Stimulated activated CD8-positive, alpha-beta memory T cell treated with anti-CD3 and anti-CD28 coated beads, Interleukin-4, amount 100 ng/mL, for 1 hour (primary cell): ENCODE data around the gene TSR3.
"Not testable (repeated sequence)": the region's sequence is repeated elsewhere in the genome, so short reads cannot be mapped to it uniquely, and the experiment has no call there.

Source experiments
- DNase-seq, 2 donors: peaks; one replicate each; pipeline ENCODE4 v3.0.0-alpha.2; 2020; ENCODE audit warnings: low read depth in 2 of 2, low spot score in 1 of 2

The TSR3 gene

GRCh38 chr16:1338855-1339675 is 12.6 kb downstream of the TSR3 start:
- no peak for DNase-seq

- no peak for DNase-seq
These were observed 13.5 kb downstream of the TSR3 start for GRCh38 chr16:1338119-1338730.

- DNase-seq, result no peak
These were observed 14.2 kb downstream of the TSR3 start for GRCh38 chr16:1337486-1337885.

- DNase-seq, result no peak
These were observed 15.1 kb downstream of the TSR3 start for GRCh38 chr16:1336619-1337018.

GRCh38 chr16:1335996-1336395 is 15.7 kb downstream of the TSR3 start:
- no peak for DNase-seq

GRCh38 chr16:1335211-1335971 is 16.3 kb downstream of the TSR3 start:
- no peak for DNase-seq

GRCh38 chr16:1334739-1335138 is 16.9 kb downstream of the TSR3 start:
- DNase-seq, result no peak

GRCh38 chr16:1333854-1334700 is 17.6 kb downstream of the TSR3 start:
- DNase-seq, result no peak

GRCh38 chr16:1333149-1333812 is 18.4 kb downstream of the TSR3 start, which contains the start of gene BAIAP3:
Gene BAIAP3, plus strand, starts transcription at chr16:1333645. Its CDS starts 4,905 bp downstream, at chr16:1338550.
- no peak for DNase-seq

GRCh38 chr16:1332618-1333148 is 19.0 kb downstream of the TSR3 start:
- no peak for DNase-seq

GRCh38 chr16:1331712-1332617 is 19.7 kb downstream of the TSR3 start:
- DNase-seq, result peak in 1 of 2 donors; percentile 34

GRCh38 chr16:1330931-1331711 is 20.6 kb downstream of the TSR3 start:
- DNase-seq, result no peak

- no peak for DNase-seq
These were observed 21.3 kb downstream of the TSR3 start for GRCh38 chr16:1330260-1330914.

GRCh38 chr16:1328961-1329360 is 22.7 kb downstream of the TSR3 start:
- DNase-seq, result not testable (repeated sequence)

GRCh38 chr16:1328136-1328535 is 23.5 kb downstream of the TSR3 start:
- not testable (repeated sequence) for DNase-seq

GRCh38 chr16:1327619-1327947 is 24.1 kb downstream of the TSR3 start:
- no peak for DNase-seq

- DNase-seq, result no peak
These were observed 24.6 kb downstream of the TSR3 start for GRCh38 chr16:1326946-1327618.
